Ishikawa (cell line): ENCODE data around the gene CAST.

Experiments used
- CEBPB ChIP-seq: IDR thresholded peaks from 2 replicates; pipeline ENCODE4 v1.6.1; 2012
- CREB1 ChIP-seq: IDR thresholded peaks from 2 replicates; pipeline ENCODE4 v1.6.1; 2012; ENCODE audit warnings: low read depth
- EGR1 ChIP-seq: IDR thresholded peaks from 2 replicates; pipeline ENCODE4 v1.6.1; 2012
- EP300 ChIP-seq: IDR thresholded peaks from 2 replicates; pipeline ENCODE4 v1.6.1; 2012; ENCODE audit warnings: borderline replicate concordance
- FOXM1 ChIP-seq: IDR thresholded peaks from 2 replicates; pipeline ENCODE4 v1.6.1; 2012; ENCODE audit warnings: low read depth, borderline replicate concordance
- MAX ChIP-seq: IDR thresholded peaks from 2 replicates; pipeline ENCODE4 v1.6.1; 2012
- NFIC ChIP-seq: IDR thresholded peaks from 2 replicates; pipeline ENCODE4 v1.6.1; 2012
- RAD21 ChIP-seq: IDR thresholded peaks from 2 replicates; pipeline ENCODE4 v1.6.1; 2012; ENCODE audit warnings: low read depth
- REST ChIP-seq: IDR thresholded peaks from 2 replicates; pipeline ENCODE4 v1.6.1; 2012; ENCODE audit warnings: low read depth, mild to moderate bottlenecking
- TAF1 ChIP-seq: IDR thresholded peaks from 2 replicates; pipeline ENCODE4 v1.6.1; 2012; ENCODE audit warnings: low read depth, mild to moderate bottlenecking
- TCF12 ChIP-seq: IDR thresholded peaks from 2 replicates; pipeline ENCODE4 v1.6.1; 2012; ENCODE audit warnings: low read depth
- TEAD4 ChIP-seq: IDR thresholded peaks from 2 replicates; pipeline ENCODE4 v1.6.1; 2012
- USF1 ChIP-seq: IDR thresholded peaks from 2 replicates; pipeline ENCODE4 v1.6.1; 2012
- YY1 ChIP-seq: IDR thresholded peaks from 2 replicates; pipeline ENCODE4 v1.6.1; 2012; ENCODE audit warnings: low read depth
- ZBTB7A ChIP-seq: IDR thresholded peaks from 2 replicates; pipeline ENCODE4 v1.6.1; 2012; ENCODE audit warnings: low read depth

Gene CAST

GRCh38 chr5:96683392-96683791 is 21.2 kb downstream of the CAST start:
- no peak for TF ChIP-seq RAD21
- TF ChIP-seq TAF1: no peak
- TF ChIP-seq TEAD4: no peak
- TF ChIP-seq ZBTB7A: no peak
- TF ChIP-seq NFIC: no peak
- TF ChIP-seq YY1: no peak

GRCh38 chr5:96683810-96684209 is 21.6 kb downstream of the CAST start:
- no peak for TF ChIP-seq CREB1

DNA sequence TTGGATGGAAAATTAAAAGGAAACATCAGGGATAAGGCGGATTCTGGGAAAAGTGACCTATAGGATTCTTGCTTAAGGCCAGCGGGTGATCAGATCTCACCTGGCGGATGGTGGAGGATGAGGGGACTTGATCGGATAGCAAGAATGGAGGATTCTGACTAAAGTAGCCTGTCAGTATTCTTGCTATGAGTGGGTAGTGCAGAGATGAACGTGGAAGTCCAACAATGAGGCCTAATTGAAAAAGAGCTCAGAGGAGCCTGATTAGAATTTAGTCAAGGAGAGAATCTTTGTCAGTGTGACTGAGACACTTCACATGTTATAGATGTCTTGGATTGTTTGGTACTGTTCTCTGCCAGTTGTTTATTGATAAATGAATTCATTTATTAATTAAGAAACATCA is 24.9 kb downstream of the CAST start:
- no peak for TF ChIP-seq ZBTB7A
- no peak for TF ChIP-seq NFIC
- no peak for TF ChIP-seq EGR1
- TF ChIP-seq CEBPB: no peak

- TF ChIP-seq RAD21 (peak; percentile 76), NFIC (no peak), ZBTB7A (no peak), TCF12 (no peak)
These were observed 25.8 kb downstream of the CAST start for GRCh38 chr5:96687812-96688453.

GRCh38 chr5:96690861-96691260 is 28.7 kb downstream of the CAST start:
- TF ChIP-seq ZBTB7A (no peak), CREB1 (no peak), EGR1 (no peak), REST (no peak), CEBPB (no peak), NFIC (no peak), MAX (no peak), FOXM1 (no peak), TAF1 (no peak), TCF12 (no peak), EP300 (no peak), TEAD4 (no peak)

- TF ChIP-seq EP300: no peak
- TF ChIP-seq ZBTB7A: no peak
- no peak for TF ChIP-seq TEAD4
These were observed 29.5 kb downstream of the CAST start for GRCh38 chr5:96691503-96692303.

GRCh38 chr5:96692441-96692840 is 30.3 kb downstream of the CAST start:
- no peak for TF ChIP-seq RAD21
- TF ChIP-seq TEAD4: no peak
- TF ChIP-seq TCF12: no peak
- no peak for TF ChIP-seq EP300
- TF ChIP-seq FOXM1: no peak
- no peak for TF ChIP-seq MAX
- TF ChIP-seq REST: no peak
- TF ChIP-seq CEBPB: no peak
- TF ChIP-seq TAF1: no peak
- TF ChIP-seq YY1: no peak

- peak; percentile 86 for TF ChIP-seq USF1
- TF ChIP-seq NFIC: no peak
These were observed 37.1 kb downstream of the CAST start for GRCh38 chr5:96699186-96699820.
